Uterus (tissue), 2 donors: Measurements from ENCODE around the gene WIPI1.

Source experiments
- CTCF ChIP-seq, 4 experiments: fragments of 200-600 bp in 2 of 4; fragments of 450-650 bp in 2 of 4; sonication (generic) in 2 of 4; IDR thresholded peaks; one replicate each; pipeline ENCODE4 v1.5.1; 2016 to 2019; ENCODE audit warnings: antibody characterized with exemption in 4 of 4, mild to moderate bottlenecking in 2 of 4, moderate library complexity in 1 of 4
- POLR2A ChIP-seq, 2 donors: fragments of 450-650 bp; IDR thresholded peaks; one replicate each; pipeline ENCODE4 v1.6.1; 2016; ENCODE audit warnings: antibody characterized with exemption in 2 of 2, mild to moderate bottlenecking in 1 of 2, moderate library complexity in 1 of 2

GRCh38 chr17:68421486-68421885 is 35.8 kb downstream of the WIPI1 start:
- TF ChIP-seq CTCF (IDR thresholded peaks at IDR 0.05), result no peak
- TF ChIP-seq POLR2A (IDR thresholded peaks at IDR 0.05), result no peak
